ENCODE data around the gene HSD17B12.

The HSD17B12 gene

GRCh38 chr11:43689167-43689566 lies 8.6 kb downstream of the HSD17B12 start:
- Histone ChIP-seq H3K4me3 (ENCODE audit: low read depth in 1 of 2, low read length in 2 of 2) (no peak overlapping the region), H3K9me3 (ENCODE audit: control insufficient read depth in 1 of 2, low read length in 2 of 2) (no peaks in the 10 kb centered on the region), H3K27me3 (ENCODE audit: low read depth, low read length) (no peaks in the 10 kb centered on the region), H3K27ac (ENCODE audit: low read length) (no peak overlapping the region), H3K36me3 (ENCODE audit: control insufficient read depth in 1 of 2, insufficient read depth in 2 of 2, low read length in 2 of 2) (no peaks in the 10 kb centered on the region), H3K4me1 (ENCODE audit: control insufficient read depth in 1 of 2, insufficient read depth in 2 of 2, low read length in 2 of 2) (peaks cover 4 to 6% of the 10 kb centered on the region in 2 donors)

GRCh38 chr11:43690929-43691725 lies 10.6 kb downstream of the HSD17B12 start:
- Histone ChIP-seq H3K27ac (ENCODE audit: low read length) (no peak overlapping the region), H3K4me3 (ENCODE audit: low read depth in 1 of 2, low read length in 2 of 2) (no peak overlapping the region), H3K36me3 (ENCODE audit: control insufficient read depth in 1 of 2, insufficient read depth in 2 of 2, low read length in 2 of 2) (no peaks in the 10 kb centered on the region), H3K9me3 (ENCODE audit: control insufficient read depth in 1 of 2, low read length in 2 of 2) (no peaks in the 10 kb centered on the region), H3K27me3 (ENCODE audit: low read depth, low read length) (no peaks in the 10 kb centered on the region), H3K4me1 (ENCODE audit: control insufficient read depth in 1 of 2, insufficient read depth in 2 of 2, low read length in 2 of 2) (peaks cover 4 to 6% of the 10 kb centered on the region in 2 donors)

- Histone ChIP-seq H3K27me3 (ENCODE audit: low read depth, low read length) (no peaks in the 10 kb centered on the region), H3K27ac (ENCODE audit: low read length) (no peak overlapping the region), H3K9me3 (ENCODE audit: control insufficient read depth in 1 of 2, low read length in 2 of 2) (no peaks in the 10 kb centered on the region), H3K36me3 (ENCODE audit: control insufficient read depth in 1 of 2, insufficient read depth in 2 of 2, low read length in 2 of 2) (no peaks in the 10 kb centered on the region), H3K4me3 (ENCODE audit: low read depth in 1 of 2, low read length in 2 of 2) (no peak overlapping the region), H3K4me1 (ENCODE audit: control insufficient read depth in 1 of 2, insufficient read depth in 2 of 2, low read length in 2 of 2) (peaks cover 4 to 6% of the 10 kb centered on the region in 2 donors)
These were observed 11.3 kb downstream of the HSD17B12 start for GRCh38 chr11:43691806-43692205.

GRCh38 chr11:43693069-43693468 lies 12.5 kb downstream of the HSD17B12 start:
- no peaks in the 10 kb centered on the region for H3K27me3 ChIP-seq (ENCODE audit: low read depth, low read length)
- no peaks in the 10 kb centered on the region for H3K9me3 ChIP-seq (ENCODE audit: control insufficient read depth in 1 of 2, low read length in 2 of 2)
- H3K27ac ChIP-seq (ENCODE audit: low read length), result no peak overlapping the region
- no peak overlapping the region for H3K4me3 ChIP-seq (ENCODE audit: low read depth in 1 of 2, low read length in 2 of 2)
- H3K36me3 ChIP-seq (ENCODE audit: control insufficient read depth in 1 of 2, insufficient read depth in 2 of 2, low read length in 2 of 2), result no peaks in the 10 kb centered on the region
- peaks cover 0 to 4% of the 10 kb centered on the region in 2 donors for H3K4me1 ChIP-seq (ENCODE audit: control insufficient read depth in 1 of 2, insufficient read depth in 2 of 2, low read length in 2 of 2)

- Histone ChIP-seq H3K36me3 (ENCODE audit: control insufficient read depth in 1 of 2, insufficient read depth in 2 of 2, low read length in 2 of 2) (no peaks in the 10 kb centered on the region), H3K4me1 (ENCODE audit: control insufficient read depth in 1 of 2, insufficient read depth in 2 of 2, low read length in 2 of 2) (peaks cover 0 to 4% of the 10 kb centered on the region in 2 donors), H3K27ac (ENCODE audit: low read length) (no peak overlapping the region), H3K9me3 (ENCODE audit: control insufficient read depth in 1 of 2, low read length in 2 of 2) (no peaks in the 10 kb centered on the region), H3K27me3 (ENCODE audit: low read depth, low read length) (no peaks in the 10 kb centered on the region), H3K4me3 (ENCODE audit: low read depth in 1 of 2, low read length in 2 of 2) (no peak overlapping the region)
These were observed 13.2 kb downstream of the HSD17B12 start for GRCh38 chr11:43693731-43694130.

- Histone ChIP-seq H3K9me3 (ENCODE audit: control insufficient read depth in 1 of 2, low read length in 2 of 2) (no peaks in the 10 kb centered on the region), H3K36me3 (ENCODE audit: control insufficient read depth in 1 of 2, insufficient read depth in 2 of 2, low read length in 2 of 2) (no peaks in the 10 kb centered on the region), H3K27ac (ENCODE audit: low read length) (no peak overlapping the region), H3K4me1 (ENCODE audit: control insufficient read depth in 1 of 2, insufficient read depth in 2 of 2, low read length in 2 of 2) (peaks cover 0 to 4% of the 10 kb centered on the region in 2 donors), H3K4me3 (ENCODE audit: low read depth in 1 of 2, low read length in 2 of 2) (no peak overlapping the region), H3K27me3 (ENCODE audit: low read depth, low read length) (no peaks in the 10 kb centered on the region)
These were observed 13.9 kb downstream of the HSD17B12 start for GRCh38 chr11:43694477-43694876.

GRCh38 chr11:43697679-43698078 lies 17.1 kb downstream of the HSD17B12 start:
- Histone ChIP-seq H3K27me3 (ENCODE audit: low read depth, low read length) (no peaks in the 10 kb centered on the region), H3K27ac (ENCODE audit: low read length) (no peak overlapping the region), H3K4me1 (ENCODE audit: control insufficient read depth in 1 of 2, insufficient read depth in 2 of 2, low read length in 2 of 2) (no peaks in the 10 kb centered on the region), H3K4me3 (ENCODE audit: low read depth in 1 of 2, low read length in 2 of 2) (no peak overlapping the region), H3K9me3 (ENCODE audit: control insufficient read depth in 1 of 2, low read length in 2 of 2) (peaks cover 0 to 5% of the 10 kb centered on the region in 2 donors), H3K36me3 (ENCODE audit: control insufficient read depth in 1 of 2, insufficient read depth in 2 of 2, low read length in 2 of 2) (no peaks in the 10 kb centered on the region)

GRCh38 chr11:43699870-43700269 lies 19.3 kb downstream of the HSD17B12 start:
- Histone ChIP-seq H3K36me3 (ENCODE audit: control insufficient read depth in 1 of 2, insufficient read depth in 2 of 2, low read length in 2 of 2) (no peaks in the 10 kb centered on the region), H3K27me3 (ENCODE audit: low read depth, low read length) (no peaks in the 10 kb centered on the region), H3K4me3 (ENCODE audit: low read depth in 1 of 2, low read length in 2 of 2) (no peak overlapping the region), H3K4me1 (ENCODE audit: control insufficient read depth in 1 of 2, insufficient read depth in 2 of 2, low read length in 2 of 2) (no peaks in the 10 kb centered on the region), H3K27ac (ENCODE audit: low read length) (no peak overlapping the region), H3K9me3 (ENCODE audit: control insufficient read depth in 1 of 2, low read length in 2 of 2) (peaks cover 0 to 6% of the 10 kb centered on the region in 2 donors)

GRCh38 chr11:43706631-43707030 lies 26.1 kb downstream of the HSD17B12 start:
- Histone ChIP-seq H3K9me3 (ENCODE audit: control insufficient read depth in 1 of 2, low read length in 2 of 2) (peaks cover 0 to 6% of the 10 kb centered on the region in 2 donors), H3K4me3 (ENCODE audit: low read depth in 1 of 2, low read length in 2 of 2) (no peak overlapping the region), H3K27me3 (ENCODE audit: low read depth, low read length) (no peaks in the 10 kb centered on the region), H3K36me3 (ENCODE audit: control insufficient read depth in 1 of 2, insufficient read depth in 2 of 2, low read length in 2 of 2) (no peaks in the 10 kb centered on the region), H3K27ac (ENCODE audit: low read length) (no peak overlapping the region), H3K4me1 (ENCODE audit: control insufficient read depth in 1 of 2, insufficient read depth in 2 of 2, low read length in 2 of 2) (no peaks in the 10 kb centered on the region)

- H3K27me3 ChIP-seq (ENCODE audit: low read depth, low read length), result no peaks in the 10 kb centered on the region
- H3K4me1 ChIP-seq (ENCODE audit: control insufficient read depth in 1 of 2, insufficient read depth in 2 of 2, low read length in 2 of 2), result no peaks in the 10 kb centered on the region
- no peaks in the 10 kb centered on the region for H3K9me3 ChIP-seq (ENCODE audit: control insufficient read depth in 1 of 2, low read length in 2 of 2)
- H3K36me3 ChIP-seq (ENCODE audit: control insufficient read depth in 1 of 2, insufficient read depth in 2 of 2, low read length in 2 of 2), result no peaks in the 10 kb centered on the region
- no peak overlapping the region for H3K4me3 ChIP-seq (ENCODE audit: low read depth in 1 of 2, low read length in 2 of 2)
- no peak overlapping the region for H3K27ac ChIP-seq (ENCODE audit: low read length)
These were observed 28.2 kb downstream of the HSD17B12 start for GRCh38 chr11:43708776-43709175.

- Histone ChIP-seq H3K27ac (ENCODE audit: low read length) (no peak overlapping the region), H3K27me3 (ENCODE audit: low read depth, low read length) (no peaks in the 10 kb centered on the region), H3K4me1 (ENCODE audit: control insufficient read depth in 1 of 2, insufficient read depth in 2 of 2, low read length in 2 of 2) (no peaks in the 10 kb centered on the region), H3K4me3 (ENCODE audit: low read depth in 1 of 2, low read length in 2 of 2) (no peak overlapping the region), H3K9me3 (ENCODE audit: control insufficient read depth in 1 of 2, low read length in 2 of 2) (no peaks in the 10 kb centered on the region), H3K36me3 (ENCODE audit: control insufficient read depth in 1 of 2, insufficient read depth in 2 of 2, low read length in 2 of 2) (no peaks in the 10 kb centered on the region)
These were observed 29.2 kb downstream of the HSD17B12 start for GRCh38 chr11:43709689-43710088.

GRCh38 chr11:43712676-43713075 lies 32.1 kb downstream of the HSD17B12 start:
- Histone ChIP-seq H3K9me3 (ENCODE audit: control insufficient read depth in 1 of 2, low read length in 2 of 2) (no peaks in the 10 kb centered on the region), H3K4me3 (ENCODE audit: low read depth in 1 of 2, low read length in 2 of 2) (no peak overlapping the region), H3K4me1 (ENCODE audit: control insufficient read depth in 1 of 2, insufficient read depth in 2 of 2, low read length in 2 of 2) (no peaks in the 10 kb centered on the region), H3K36me3 (ENCODE audit: control insufficient read depth in 1 of 2, insufficient read depth in 2 of 2, low read length in 2 of 2) (no peaks in the 10 kb centered on the region), H3K27me3 (ENCODE audit: low read depth, low read length) (no peaks in the 10 kb centered on the region), H3K27ac (ENCODE audit: low read length) (no peak overlapping the region)

Data from muscle layer of duodenum (tissue), 2 donors.